ENCODE data around the gene RPS6KB2. TPM values are rescaled to one million over a fixed set of nuclear protein-coding genes. Genes with fewer than 3 reads are reported as not detected.

RPS6KB2 gene
- total RNA-seq, 1 donor from 2014 or later = 53.8 TPM

GRCh38 chr11:67409781-67410368, 18.4 kb upstream of the RPS6KB2 start:
- H3K36me3 Mint-ChIP-seq (ENCODE audit: insufficient read depth) = no peaks in the 10 kb centered on the region
- TF ChIP-seq, protein P1, sequence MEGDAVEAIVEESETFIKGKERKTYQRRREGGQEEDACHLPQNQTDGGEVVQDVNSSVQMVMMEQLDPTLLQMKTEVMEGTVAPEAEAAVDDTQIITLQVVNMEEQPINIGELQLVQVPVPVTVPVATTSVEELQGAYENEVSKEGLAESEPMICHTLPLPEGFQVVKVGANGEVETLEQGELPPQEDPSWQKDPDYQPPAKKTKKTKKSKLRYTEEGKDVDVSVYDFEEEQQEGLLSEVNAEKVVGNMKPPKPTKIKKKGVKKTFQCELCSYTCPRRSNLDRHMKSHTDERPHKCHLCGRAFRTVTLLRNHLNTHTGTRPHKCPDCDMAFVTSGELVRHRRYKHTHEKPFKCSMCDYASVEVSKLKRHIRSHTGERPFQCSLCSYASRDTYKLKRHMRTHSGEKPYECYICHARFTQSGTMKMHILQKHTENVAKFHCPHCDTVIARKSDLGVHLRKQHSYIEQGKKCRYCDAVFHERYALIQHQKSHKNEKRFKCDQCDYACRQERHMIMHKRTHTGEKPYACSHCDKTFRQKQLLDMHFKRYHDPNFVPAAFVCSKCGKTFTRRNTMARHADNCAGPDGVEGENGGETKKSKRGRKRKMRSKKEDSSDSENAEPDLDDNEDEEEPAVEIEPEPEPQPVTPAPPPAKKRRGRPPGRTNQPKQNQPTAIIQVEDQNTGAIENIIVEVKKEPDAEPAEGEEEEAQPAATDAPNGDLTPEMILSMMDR (IDR thresholded peaks at IDR 0.05; ENCODE audit: unreplicated experiment) = no peak
- peaks cover 4% of the 10 kb centered on the region for H3K4me1 Mint-ChIP-seq (ENCODE audit: low read depth)
- no peak for DNase-seq (ENCODE audit: low spot score, unreplicated experiment)
- peaks cover 36% of the 10 kb centered on the region for H3K27me3 Mint-ChIP-seq
- no peaks in the 10 kb centered on the region for H3K9me3 Mint-ChIP-seq (ENCODE audit: low read depth)
- H3K4me3 Mint-ChIP-seq (ENCODE audit: low read depth) = no peak overlapping the region
- no peak overlapping the region for H3K27ac Mint-ChIP-seq

DNA sequence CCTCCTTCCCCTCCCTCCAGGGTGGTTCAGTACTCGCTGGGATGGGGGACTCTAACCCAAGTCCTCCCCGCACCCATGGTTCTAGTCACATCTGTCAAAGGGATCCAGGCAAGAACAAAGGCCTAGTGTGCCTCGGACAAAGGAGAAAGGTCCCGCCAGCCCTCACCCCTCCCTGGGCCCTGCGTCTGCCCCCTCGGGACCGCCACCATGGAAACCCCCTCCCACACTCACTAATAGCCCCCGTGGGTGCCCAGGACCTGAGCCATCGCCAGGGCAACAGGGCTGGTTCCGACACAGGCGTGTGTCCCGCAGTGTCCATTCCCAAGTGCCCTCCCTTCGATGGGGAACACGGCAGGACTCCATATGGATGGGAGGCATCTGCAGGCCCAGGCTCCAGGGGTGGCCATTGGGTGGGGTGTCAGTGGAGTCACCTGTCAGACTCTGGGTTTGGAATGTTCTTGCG, 17.9 kb upstream of the RPS6KB2 start:
- no peaks in the 10 kb centered on the region for H3K9me3 Mint-ChIP-seq (ENCODE audit: low read depth)
- DNase-seq (ENCODE audit: low spot score, unreplicated experiment) = no peak
- H3K36me3 Mint-ChIP-seq (ENCODE audit: insufficient read depth) = no peaks in the 10 kb centered on the region
- TF ChIP-seq, protein P1 (IDR thresholded peaks at IDR 0.05; ENCODE audit: unreplicated experiment) = no peak
- H3K4me1 Mint-ChIP-seq (ENCODE audit: low read depth) = peaks cover 4% of the 10 kb centered on the region
- peaks cover 36% of the 10 kb centered on the region for H3K27me3 Mint-ChIP-seq
- H3K27ac Mint-ChIP-seq = no peak overlapping the region
- H3K4me3 Mint-ChIP-seq (ENCODE audit: low read depth) = no peak overlapping the region

- TF ChIP-seq, protein P1 (IDR thresholded peaks at IDR 0.05; ENCODE audit: unreplicated experiment) = no peak
- no peak for DNase-seq (ENCODE audit: low spot score, unreplicated experiment)
- Mint-ChIP-seq H3K9me3 (ENCODE audit: low read depth) (no peaks in the 10 kb centered on the region), H3K4me1 (ENCODE audit: low read depth) (peaks cover 5% of the 10 kb centered on the region), H3K27me3 (peaks cover 39% of the 10 kb centered on the region), H3K27ac (peak overlapping the region; percentile 69), H3K36me3 (ENCODE audit: insufficient read depth) (no peaks in the 10 kb centered on the region), H3K4me3 (ENCODE audit: low read depth) (no peak overlapping the region)
Measured at GRCh38 chr11:67410984-67411784, 17.1 kb upstream of the RPS6KB2 start.

DNA sequence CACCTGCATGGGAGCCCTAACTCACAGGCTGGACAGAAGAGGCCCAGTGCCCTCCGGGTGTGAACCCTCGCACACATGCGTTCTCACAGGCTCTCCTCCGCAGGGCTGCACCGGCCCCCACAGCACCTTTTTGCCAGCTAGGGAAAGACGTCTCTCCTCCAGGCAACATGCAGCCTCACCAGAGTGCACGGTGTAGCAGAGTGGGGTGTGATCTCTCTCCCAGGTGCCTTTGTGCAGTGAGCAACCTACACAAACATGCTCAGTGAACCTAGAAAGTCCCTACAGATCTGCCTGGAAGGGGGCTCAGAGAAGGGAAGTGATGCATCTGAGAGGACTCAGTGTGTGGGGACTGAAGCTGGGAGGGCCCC, 16.5 kb upstream of the RPS6KB2 start:
- no peak overlapping the region for H3K4me3 Mint-ChIP-seq (ENCODE audit: low read depth)
- TF ChIP-seq, protein P1 (IDR thresholded peaks at IDR 0.05; ENCODE audit: unreplicated experiment) = no peak
- H3K27ac Mint-ChIP-seq = no peak overlapping the region
- H3K4me1 Mint-ChIP-seq (ENCODE audit: low read depth) = peaks cover 5% of the 10 kb centered on the region
- peaks cover 45% of the 10 kb centered on the region for H3K27me3 Mint-ChIP-seq
- no peak for DNase-seq (ENCODE audit: low spot score, unreplicated experiment)
- no peaks in the 10 kb centered on the region for H3K9me3 Mint-ChIP-seq (ENCODE audit: low read depth)
- no peaks in the 10 kb centered on the region for H3K36me3 Mint-ChIP-seq (ENCODE audit: insufficient read depth)

DNA sequence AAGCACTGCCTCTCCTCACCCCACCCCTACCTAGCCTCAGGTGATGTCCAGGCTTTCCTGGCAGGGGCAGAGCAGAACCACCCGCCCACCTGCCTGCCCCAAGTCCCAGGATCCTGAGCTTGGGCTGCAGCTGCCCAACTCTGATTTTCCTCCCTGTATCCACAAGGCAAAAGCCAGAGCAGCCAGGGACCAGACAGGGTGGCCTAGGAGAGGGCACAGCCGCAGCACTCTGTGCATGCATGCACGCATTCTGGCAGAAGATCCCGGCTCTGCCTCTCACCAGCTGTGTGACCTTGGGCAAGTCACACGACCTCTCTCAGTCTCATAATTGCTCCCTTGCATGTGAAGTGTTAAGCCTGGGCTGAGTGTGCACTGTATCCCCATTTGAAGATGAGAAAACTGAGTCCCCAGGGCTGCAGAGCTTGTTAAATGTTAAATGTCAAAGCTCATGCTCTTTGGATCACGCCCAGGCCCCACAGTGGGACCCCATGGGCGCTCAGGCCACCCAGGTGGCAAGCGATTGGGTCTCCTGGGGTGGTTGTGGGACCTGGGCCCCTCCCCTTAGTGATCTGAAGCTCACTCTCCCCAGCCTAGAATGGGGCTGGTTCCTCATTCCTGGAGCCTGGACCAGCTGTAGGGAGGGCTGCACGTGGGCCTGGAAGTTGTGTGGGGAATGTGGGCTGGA, 15.7 kb upstream of the RPS6KB2 start:
- Mint-ChIP-seq H3K27me3 (peaks cover 38% of the 10 kb centered on the region), H3K27ac (no peak overlapping the region)

More for the DNA sequence above, 15.7 kb upstream of the RPS6KB2 start:
- H3K4me1 Mint-ChIP-seq (ENCODE audit: low read depth) = peaks cover 5% of the 10 kb centered on the region
- DNase-seq (ENCODE audit: low spot score, unreplicated experiment) = no peak
- H3K36me3 Mint-ChIP-seq (ENCODE audit: insufficient read depth) = no peaks in the 10 kb centered on the region
- H3K4me3 Mint-ChIP-seq (ENCODE audit: low read depth) = no peak overlapping the region
- H3K9me3 Mint-ChIP-seq (ENCODE audit: low read depth) = no peaks in the 10 kb centered on the region
- TF ChIP-seq, protein P1 (IDR thresholded peaks at IDR 0.05; ENCODE audit: unreplicated experiment) = no peak
